Measurements from ENCODE around the gene SUPT20H. TPM values are rescaled to one million over a fixed set of nuclear protein-coding genes. Genes with fewer than 3 reads are reported as not detected.

The SUPT20H gene
- total RNA-seq: 23.3 and 39.2 TPM in 2 replicates

GRCh38 chr13:37058910-37059847 lies at the start of gene SUPT20H:
SUPT20H (minus strand) TSS chr13:37059688; CDS start chr13:37051490, 8,198 bp downstream.

GRCh38 chr13:37105251-37105714 lies 45.8 kb upstream of the SUPT20H start, which contains the start of gene CSNK1A1L:
CSNK1A1L (minus strand) TSS chr13:37105664; CDS start chr13:37105256, 408 bp downstream.

DNA sequence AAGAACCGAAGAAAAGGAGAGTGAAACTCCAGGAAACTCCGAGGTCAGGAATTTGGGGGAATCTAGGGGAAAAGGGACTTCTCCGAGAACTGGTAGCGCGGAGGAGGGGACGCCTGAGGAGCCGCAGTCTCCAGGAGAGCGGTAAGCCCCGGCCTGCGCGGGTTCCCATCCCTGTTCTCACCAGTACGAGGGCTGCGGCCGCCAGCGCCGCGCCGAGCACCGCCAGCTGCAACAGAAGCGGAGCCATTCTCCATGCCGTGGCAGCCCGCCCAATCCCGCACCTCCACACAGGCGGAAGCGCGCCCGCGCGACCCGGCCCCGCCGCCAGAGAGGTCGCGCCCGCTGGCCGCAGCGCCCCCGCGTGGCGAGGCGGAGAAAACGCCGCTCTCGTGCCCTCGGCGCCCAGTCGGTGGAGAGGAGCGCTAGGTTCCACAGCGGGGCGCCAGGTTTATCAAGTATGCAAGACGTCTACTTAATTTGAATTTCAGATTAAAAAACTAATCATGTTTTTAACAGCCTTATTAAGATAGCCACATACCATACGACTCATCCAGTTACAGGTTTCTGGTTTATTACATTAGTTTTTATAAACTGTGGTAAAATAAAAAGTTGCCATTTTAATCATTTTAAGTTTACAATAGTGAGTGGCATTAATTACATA lies 60.3 kb downstream of the SUPT20H start, which contains the start of gene ALG5:
Gene ALG5 (minus strand): TSS at position 287 of the 661 bp plus-strand sequence. CDS start 40 bp downstream, at position 247.

Other genes with a start within 250 kb of the SUPT20H start
- 1.3 TPM in 2 replicates for gene RFXAP, start 240.5 kb downstream of the SUPT20H start, total RNA-seq
- 4.2 and 6.8 TPM in 2 replicates for gene SMAD9, start 139.4 kb downstream of the SUPT20H start, total RNA-seq
- 37.4 and 44.3 TPM in 2 replicates for gene ALG5, start 60.3 kb downstream of the SUPT20H start, total RNA-seq
- 10.6 and 12.6 TPM in 2 replicates for gene EXOSC8, start 58.9 kb downstream of the SUPT20H start, total RNA-seq
- not detected in 2 replicates for gene CSNK1A1L, start 46.0 kb upstream of the SUPT20H start, total RNA-seq

Measured in bronchial smooth muscle cell (primary cell).